GM21515 (cell line): ENCODE measurements around the gene RAB36.

ENCODE experiments used
- ATAC-seq: cut with Tn5 transposase; IDR thresholded peaks from one replicate; pipeline ENCODE4 v1.9.1; 2021; ENCODE audit not compliant: unreplicated experiment

Gene RAB36

GRCh38 chr22:23108249-23109078, 36.8 kb upstream of the RAB36 start:
- no peak for ATAC-seq

DNA sequence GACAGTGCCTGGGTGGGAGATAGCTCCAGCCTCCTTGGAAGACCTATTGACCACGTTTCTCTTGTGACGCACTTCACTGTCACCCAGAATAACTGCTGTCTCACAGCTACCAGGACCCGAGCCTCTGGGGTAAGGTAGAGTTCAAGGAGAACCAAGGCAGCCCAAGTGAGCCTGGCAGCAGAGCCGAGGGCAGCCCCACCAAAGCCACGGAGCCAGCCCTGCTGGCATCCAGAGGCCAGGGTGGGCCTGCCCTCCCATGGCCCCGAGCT, 36.3 kb upstream of the RAB36 start:
- ATAC-seq: no peak

DNA sequence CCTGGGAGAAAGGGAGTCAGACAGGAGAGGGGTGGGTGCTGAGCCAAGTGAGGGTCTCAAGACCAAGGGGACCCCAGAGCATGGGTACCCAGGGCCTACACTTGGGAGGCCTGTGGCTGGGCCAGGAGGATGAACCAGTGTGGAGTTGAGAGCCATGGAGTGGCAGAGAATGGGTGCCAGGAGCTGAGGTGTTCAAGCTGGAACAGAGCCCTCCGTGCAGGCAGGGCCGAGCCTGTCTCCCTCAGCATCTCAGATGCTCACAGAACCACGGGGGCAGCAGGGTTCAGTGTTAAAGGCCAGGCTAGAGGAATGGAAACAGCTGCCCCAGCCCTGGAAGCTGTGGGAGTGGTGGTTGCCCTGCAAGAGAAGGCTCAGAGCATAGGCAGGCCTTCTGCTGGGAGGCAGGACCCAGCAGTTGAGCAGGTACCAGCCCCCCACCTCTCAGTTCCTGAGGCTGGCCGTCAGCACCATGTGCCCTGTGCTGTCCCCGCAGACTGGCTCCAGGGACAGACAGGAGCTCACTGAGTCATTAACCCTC, 35.8 kb upstream of the RAB36 start:
- no peak for ATAC-seq

DNA sequence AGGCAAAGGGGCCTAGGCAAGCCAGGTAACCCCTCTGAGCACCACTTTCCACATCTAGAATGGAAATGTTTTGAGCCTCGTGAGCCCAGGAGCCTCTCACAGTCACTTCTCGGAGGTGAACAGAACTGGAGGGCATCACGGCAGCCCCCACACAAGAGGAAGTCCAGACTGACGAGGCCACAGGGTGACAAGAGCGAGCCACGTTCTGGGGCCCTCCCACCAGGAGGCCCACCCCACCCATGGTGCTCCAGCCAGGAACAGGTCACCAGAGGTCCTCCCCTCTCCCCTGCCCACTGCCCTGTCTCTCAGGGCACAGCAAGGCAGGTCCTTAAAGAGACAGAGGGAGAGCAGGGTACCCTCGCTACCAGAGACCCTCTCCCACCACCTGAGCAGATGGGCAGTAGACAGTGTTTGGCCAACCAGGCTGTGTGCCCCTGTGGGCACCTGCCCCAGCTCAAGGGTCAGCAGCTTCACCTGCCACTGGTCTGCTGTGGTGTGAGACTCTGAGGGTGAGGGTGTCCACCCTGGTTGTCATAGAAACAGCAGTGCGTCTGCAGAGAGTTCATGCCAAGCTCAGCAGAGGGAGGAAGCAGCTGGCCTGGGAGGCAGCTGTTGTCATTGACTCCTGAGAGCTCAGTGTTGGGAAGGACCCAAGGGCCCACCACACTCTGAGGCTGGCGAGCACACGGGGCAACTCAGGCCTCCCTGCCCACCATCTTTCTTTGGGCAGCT, 34.9 kb upstream of the RAB36 start:
- ATAC-seq: no peak

GRCh38 chr22:23110922-23111527, 34.3 kb upstream of the RAB36 start:
- no peak for ATAC-seq

DNA sequence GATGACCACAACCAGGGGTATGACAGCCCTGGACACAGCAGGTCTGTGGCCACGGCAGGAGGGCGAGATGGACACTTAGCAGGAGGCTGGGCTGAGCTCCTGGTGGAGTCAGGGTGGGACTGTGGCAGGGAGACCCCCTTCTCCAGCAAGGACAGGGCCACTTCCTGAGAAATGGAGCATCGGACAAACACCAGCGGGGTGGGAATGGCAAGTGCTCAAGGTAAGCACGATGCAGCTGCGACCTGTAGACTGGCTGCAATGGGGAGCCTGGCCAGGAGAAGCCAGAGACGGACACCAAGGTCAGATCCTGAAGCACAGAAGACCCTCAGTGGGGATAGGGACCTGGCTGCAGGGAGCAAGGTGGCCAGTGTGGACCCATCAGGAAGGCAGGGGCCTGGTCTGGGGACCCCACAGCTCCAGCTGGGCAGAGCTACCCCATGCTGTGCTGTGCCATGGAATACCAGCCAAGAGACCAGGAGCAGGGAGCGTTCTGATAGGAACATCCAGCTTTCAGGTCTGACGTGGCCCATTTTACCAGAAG, 32.7 kb upstream of the RAB36 start:
- ATAC-seq: no peak

DNA sequence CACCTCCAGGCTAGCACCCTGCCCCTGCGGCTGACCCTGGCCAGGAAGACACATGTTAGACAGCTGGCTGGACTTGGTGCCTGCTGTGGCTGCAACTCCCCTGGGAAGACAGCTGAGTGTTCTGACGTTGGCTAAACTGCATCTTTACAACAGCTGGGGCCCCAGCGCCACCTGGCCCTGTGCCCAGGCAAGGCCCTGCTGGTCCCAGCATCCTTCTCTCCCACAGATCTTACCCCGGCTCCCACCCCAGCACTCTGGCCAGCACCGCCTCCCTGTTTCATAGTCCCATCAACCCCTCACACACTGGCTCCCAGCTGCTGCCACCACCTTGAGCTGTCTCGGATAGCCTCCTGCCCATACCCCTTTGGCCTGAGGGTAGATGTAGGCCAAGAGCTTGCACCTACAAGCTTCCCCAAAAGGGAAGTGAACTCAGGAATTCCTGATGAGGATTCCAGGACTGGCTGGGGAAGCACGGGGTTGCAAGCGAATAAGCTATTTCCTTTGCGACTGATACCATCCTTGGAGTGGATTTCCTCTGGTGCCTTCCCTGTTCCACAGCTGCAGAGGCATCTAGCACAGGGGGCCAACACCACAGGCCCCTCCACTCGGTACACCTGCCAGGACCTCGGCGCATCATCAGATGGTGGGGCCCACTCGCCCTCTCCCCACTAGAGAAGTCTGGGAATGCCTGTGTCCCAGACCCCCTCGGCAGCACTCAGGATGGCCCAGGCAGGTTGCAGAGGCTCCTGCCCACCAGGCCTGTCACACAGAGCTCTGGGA, 32.0 kb upstream of the RAB36 start:
- no peak for ATAC-seq

DNA sequence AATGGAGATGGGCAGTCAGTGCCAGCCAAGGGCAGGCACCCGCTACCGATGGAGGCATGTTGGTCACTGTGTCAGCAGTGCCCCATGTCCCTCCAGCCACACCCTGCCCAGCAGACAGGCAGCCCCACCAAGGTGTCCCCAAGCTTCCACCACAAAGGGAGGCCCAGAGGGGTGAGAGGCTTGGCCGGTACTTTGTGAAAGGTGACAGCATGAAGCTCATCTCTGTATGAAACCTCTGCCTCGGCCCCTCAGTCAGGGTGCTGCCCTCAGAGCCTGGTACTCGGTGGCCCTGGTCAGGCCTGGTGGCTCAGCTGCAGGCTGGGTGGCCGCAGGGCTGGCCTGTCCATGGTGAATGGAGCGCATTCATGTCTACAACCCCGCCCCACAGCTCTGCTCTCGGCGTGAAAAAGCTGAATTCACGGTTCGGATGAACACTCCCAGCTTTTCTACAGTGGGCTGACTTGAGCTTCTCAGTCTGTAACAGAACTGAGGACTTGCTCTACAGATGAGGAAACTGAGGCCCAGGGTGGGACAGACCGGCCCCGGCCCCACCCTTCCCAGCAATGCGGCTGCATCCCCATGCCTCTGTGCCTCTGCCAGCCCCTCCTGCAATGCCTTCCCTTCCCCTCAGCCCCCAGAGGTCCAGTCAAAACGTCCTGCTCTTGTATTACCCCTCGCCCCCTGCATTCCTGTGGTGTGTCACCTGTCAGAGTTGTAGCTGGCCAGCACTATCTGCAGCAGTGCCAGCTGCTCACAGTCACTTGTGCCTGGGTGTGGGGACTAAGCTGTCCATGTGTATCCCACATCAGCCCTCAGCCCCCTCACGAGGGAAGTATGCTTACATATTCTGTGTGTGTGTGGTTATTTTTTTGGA, 31.2 kb upstream of the RAB36 start:
- ATAC-seq: no peak

GRCh38 chr22:23114721-23115020, 30.6 kb upstream of the RAB36 start:
- ATAC-seq: no peak

- ATAC-seq: no peak
Measured at GRCh38 chr22:23115369-23115768, 29.9 kb upstream of the RAB36 start.

GRCh38 chr22:23115825-23116494, 29.3 kb upstream of the RAB36 start:
- ATAC-seq: no peak

DNA sequence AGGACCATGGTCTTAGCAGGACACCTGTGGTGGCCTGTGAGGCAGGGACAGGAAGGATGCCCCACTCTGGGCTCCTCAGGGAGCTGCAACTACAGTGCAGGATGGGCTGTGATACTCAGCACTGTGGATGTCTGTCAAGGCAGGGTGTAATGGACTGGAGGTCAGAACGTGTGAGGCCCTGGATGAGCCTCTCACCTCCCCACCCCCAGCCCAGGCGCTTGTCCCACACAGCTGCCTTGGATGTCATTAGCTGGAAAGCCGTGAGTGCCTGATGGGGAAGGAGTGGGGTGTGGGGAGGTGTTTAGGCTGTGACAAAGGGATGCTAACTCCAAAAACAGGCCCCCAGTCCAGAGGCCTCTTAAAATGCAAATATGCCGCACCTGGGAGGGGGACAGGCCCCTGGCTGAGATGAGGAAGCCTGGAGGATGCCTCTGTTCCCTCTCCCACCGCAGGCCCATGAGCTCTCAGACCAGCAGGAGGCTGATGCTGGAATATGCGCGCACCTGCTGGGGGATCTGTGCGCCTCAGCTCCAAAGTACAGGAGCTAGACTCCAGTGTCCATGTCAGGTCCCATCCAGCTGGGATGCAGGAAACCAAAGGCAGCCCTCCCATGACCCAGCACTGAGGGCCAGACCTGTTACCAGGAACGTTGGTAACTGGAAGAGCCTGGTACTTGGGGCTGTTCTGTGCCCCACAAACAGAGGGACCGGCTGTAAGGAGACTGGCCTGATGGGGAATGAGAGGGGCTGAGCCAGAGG, 28.6 kb upstream of the RAB36 start:
- no peak for ATAC-seq

- no peak for ATAC-seq
Measured at GRCh38 chr22:23117275-23117674, 28.0 kb upstream of the RAB36 start.

DNA sequence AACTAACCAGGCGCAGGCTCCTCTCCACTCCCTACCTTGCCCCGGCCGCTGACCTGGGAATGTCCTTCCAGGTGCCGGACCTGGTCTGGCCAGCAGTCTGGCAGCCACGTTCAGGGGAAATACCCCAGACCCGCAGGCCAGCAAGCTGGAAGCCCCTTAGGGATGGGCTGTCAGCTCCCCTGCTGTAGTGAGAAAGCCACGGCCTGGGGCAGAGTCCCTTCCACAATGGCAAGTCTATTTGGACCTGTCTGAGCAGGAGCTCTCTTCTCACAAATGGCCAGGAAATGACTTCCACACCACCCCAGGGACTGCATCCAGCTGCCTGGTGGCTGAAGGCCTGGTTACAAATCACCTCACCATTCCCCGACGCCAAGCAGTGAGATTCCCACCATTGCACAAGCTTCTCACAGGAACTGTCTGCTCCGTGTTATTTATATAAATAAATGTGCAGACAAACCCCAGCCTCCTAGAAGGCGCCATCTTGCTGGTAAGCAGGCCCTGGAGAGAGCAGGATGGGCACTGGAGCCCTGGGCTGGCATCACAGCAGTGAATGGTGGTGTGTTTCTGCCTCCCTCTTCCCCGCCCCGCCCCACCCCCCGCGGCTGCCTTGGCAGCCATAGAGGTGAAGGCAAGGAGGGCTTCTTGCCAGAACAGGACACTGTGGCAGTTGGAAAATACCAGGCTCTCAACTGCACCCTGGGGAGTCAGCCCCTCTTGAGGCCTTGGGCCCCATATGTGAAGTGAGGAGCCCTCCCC, 27.2 kb upstream of the RAB36 start:
- no peak for ATAC-seq

- no peak for ATAC-seq
Measured at GRCh38 chr22:23118647-23119493, 26.4 kb upstream of the RAB36 start.

DNA sequence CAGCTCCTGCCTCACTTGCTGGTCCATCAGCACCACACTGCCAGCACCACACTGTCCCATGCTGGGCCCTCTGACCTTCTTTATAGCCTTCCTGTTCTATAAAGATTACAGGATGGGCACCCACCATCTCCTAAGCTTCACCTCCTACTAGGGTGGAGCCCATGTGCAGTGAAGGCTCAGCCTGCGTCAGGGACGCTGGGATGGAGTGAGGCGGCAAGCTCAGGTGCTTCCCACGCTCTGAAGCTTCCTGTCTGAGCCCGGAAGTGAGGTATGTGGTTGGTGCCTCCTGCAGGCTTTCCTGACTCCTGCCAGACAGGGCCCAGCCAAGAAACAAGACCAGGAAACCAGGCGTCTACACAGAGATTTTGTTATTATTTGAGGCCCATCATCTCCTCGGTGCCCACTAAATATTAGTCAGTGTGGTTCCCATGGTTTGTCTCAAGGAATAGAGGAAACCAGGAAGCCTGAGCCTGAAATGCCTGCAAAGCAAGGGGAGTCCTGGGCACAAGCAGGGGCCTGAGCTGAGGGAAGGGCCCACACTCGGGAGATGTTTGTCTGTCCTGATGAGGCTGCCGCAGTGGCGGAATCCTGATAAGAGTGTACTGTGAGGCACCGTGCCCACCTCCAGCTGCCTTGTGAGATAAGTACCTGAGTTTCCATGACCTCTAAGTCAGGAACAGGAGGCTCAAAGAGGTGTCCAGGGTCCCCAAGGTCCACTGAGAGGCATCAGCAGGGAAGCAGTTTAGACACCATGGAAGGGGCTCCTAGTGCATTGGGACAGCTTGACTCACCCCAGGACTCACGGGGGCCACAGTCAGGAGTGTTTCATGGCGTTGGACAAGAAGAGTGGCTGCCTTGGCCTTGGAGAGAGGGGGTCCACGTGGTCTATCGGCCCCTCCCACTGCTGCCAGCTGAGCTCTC, 25.5 kb upstream of the RAB36 start:
- no peak for ATAC-seq
